DND-41 (cell line): ENCODE measurements around the gene FBXW8.

Experiments
- CTCF ChIP-seq: IDR thresholded peaks from 2 replicates; pipeline ENCODE4 v1.5.1; 2012; ENCODE audit warnings: borderline replicate concordance, low read length, moderate library complexity, mild to moderate bottlenecking; ENCODE audit not compliant: poor library complexity, severe bottlenecking; ENCODE audit errors: extremely low read depth
- EZH2 ChIP-seq: IDR thresholded peaks from 3 replicates; pipeline ENCODE4 v1.6.1; 2012; ENCODE audit warnings: borderline replicate concordance, low read depth, mild to moderate bottlenecking, moderate library complexity, low read length, inconsistent platforms; ENCODE audit not compliant: severe bottlenecking

- TF ChIP-seq CTCF (no peak), EZH2 (no peak)
Observed at GRCh38 chr12:117018276-117018675, 107.5 kb downstream of the FBXW8 start.
